Activated gamma-delta T cell treated with anti-CD3 and anti-CD28 coated beads, Interleukin-2, amount 50 U/mL, for 16 hours (primary cell): ENCODE data around the gene SPDL1.

Source experiments
- DNase-seq: peaks from one replicate; pipeline ENCODE4 v3.0.0-alpha.2; 2020; ENCODE audit warnings: low read depth

The SPDL1 gene

GRCh38 chr5:169631360-169631759, 47.8 kb downstream of the SPDL1 start:
- no peak for DNase-seq

GRCh38 chr5:169632946-169633345, 49.4 kb downstream of the SPDL1 start:
- DNase-seq = no peak

GRCh38 chr5:169634606-169635005, 51.0 kb downstream of the SPDL1 start:
- no peak for DNase-seq

- DNase-seq = no peak
These were observed 52.4 kb downstream of the SPDL1 start for GRCh38 chr5:169635936-169636335.

- no peak for DNase-seq
These were observed 53.0 kb downstream of the SPDL1 start for GRCh38 chr5:169636477-169637084.

- peak; percentile 49 for DNase-seq
These were observed 53.5 kb downstream of the SPDL1 start, which contains the start of gene DOCK2 for GRCh38 chr5:169637085-169637548. Gene DOCK2, plus strand, starts transcription at chr5:169637275. Its CDS starts 52 bp downstream, at chr5:169637327.

GRCh38 chr5:169637549-169638121, 54.1 kb downstream of the SPDL1 start:
- DNase-seq = peak; percentile 52

GRCh38 chr5:169641253-169641652, 57.7 kb downstream of the SPDL1 start:
- no peak for DNase-seq

- no peak for DNase-seq
These were observed 63.3 kb downstream of the SPDL1 start for GRCh38 chr5:169646856-169647255.

GRCh38 chr5:169647566-169647965, 64.0 kb downstream of the SPDL1 start:
- no peak for DNase-seq

GRCh38 chr5:169648725-169649310, 65.2 kb downstream of the SPDL1 start:
- DNase-seq = no peak

- no peak for DNase-seq
These were observed 65.9 kb downstream of the SPDL1 start for GRCh38 chr5:169649486-169649885.

GRCh38 chr5:169650701-169651331, 67.2 kb downstream of the SPDL1 start:
- DNase-seq = no peak

- DNase-seq = no peak
These were observed 68.0 kb downstream of the SPDL1 start for GRCh38 chr5:169651526-169651925.

GRCh38 chr5:169652057-169652456, 68.5 kb downstream of the SPDL1 start:
- no peak for DNase-seq

GRCh38 chr5:169653091-169653490, 69.5 kb downstream of the SPDL1 start:
- DNase-seq = no peak
